ENCODE results near the gene TPM1.
A peak's percentile ranks its signal among the peaks of the same experiment; 100 is the strongest.

- no peak for TF ChIP-seq CTCF (IDR thresholded peaks at IDR 0.05)
- TF ChIP-seq POLR2A (IDR thresholded peaks at IDR 0.05): no peak
- peak in 1 of 3 donors; percentile 5 for TF ChIP-seq POLR2AphosphoS5 (IDR thresholded peaks at IDR 0.05)
- no peak for TF ChIP-seq EP300 (IDR thresholded peaks at IDR 0.05)
Observed at GRCh38 chr15:63047792-63048114, 5.2 kb downstream of the TPM1 start.
